ENCODE results near the gene APBB2.

GRCh38 chr4:41176340-41176739 is 38.0 kb downstream of the APBB2 start:
- TF ChIP-seq, protein P1, sequence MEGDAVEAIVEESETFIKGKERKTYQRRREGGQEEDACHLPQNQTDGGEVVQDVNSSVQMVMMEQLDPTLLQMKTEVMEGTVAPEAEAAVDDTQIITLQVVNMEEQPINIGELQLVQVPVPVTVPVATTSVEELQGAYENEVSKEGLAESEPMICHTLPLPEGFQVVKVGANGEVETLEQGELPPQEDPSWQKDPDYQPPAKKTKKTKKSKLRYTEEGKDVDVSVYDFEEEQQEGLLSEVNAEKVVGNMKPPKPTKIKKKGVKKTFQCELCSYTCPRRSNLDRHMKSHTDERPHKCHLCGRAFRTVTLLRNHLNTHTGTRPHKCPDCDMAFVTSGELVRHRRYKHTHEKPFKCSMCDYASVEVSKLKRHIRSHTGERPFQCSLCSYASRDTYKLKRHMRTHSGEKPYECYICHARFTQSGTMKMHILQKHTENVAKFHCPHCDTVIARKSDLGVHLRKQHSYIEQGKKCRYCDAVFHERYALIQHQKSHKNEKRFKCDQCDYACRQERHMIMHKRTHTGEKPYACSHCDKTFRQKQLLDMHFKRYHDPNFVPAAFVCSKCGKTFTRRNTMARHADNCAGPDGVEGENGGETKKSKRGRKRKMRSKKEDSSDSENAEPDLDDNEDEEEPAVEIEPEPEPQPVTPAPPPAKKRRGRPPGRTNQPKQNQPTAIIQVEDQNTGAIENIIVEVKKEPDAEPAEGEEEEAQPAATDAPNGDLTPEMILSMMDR (IDR thresholded peaks at IDR 0.05) = no peak
- TF ChIP-seq POLR2A (IDR thresholded peaks at IDR 0.05) = no peak
